Mucosa of gallbladder (tissue), 1 donor: Measurements from ENCODE around the gene NTN4. TPM values are rescaled to one million over a fixed set of nuclear protein-coding genes. Genes with fewer than 3 reads are reported as not detected.
"Not testable (repeated sequence)": the region's sequence is repeated elsewhere in the genome, so short reads cannot be mapped to it uniquely, and the experiment has no call there.

Experiments
- DNase-seq: peaks from one replicate; pipeline ENCODE4 v3.0.0-alpha.2; 2020; ENCODE audit warnings: low spot score
- total RNA-seq: library from RNA; stranded (reverse); gene quantifications from one replicate; pipeline ENCODE4 v1.2.1, GENCODE V29; 2021
- donor health status: DM: no; HTN: no; CAD: no.

The NTN4 gene
- total RNA-seq, 1 donor from 2014 or later = 35.1 TPM

GRCh38 chr12:95710386-95710785, 80.2 kb downstream of the NTN4 start:
- no peak for DNase-seq

DNA sequence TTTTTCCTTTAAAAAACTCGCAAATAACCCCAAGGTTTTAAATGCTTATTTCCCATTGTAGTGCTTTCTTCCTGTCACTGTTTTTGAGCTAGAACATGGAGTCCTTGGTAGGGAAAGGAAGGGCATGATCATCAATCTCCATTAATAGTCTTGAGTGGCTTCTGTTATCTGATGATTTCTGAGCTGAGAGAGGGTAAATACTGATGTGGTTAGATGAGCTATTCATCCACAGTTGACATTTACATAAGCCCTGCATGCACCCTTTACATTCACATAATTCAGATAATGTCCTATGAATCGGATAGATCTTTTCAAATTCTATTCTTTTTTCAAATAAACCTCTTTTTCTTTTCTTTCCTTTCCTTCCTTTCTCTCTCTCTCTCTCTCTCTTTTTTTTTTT, 81.4 kb downstream of the NTN4 start:
- no peak for DNase-seq

- DNase-seq = no peak
These were observed 85.4 kb downstream of the NTN4 start for GRCh38 chr12:95705143-95705542.

GRCh38 chr12:95703986-95704385, 86.6 kb downstream of the NTN4 start:
- DNase-seq = no peak

- no peak for DNase-seq
These were observed 88.7 kb downstream of the NTN4 start for GRCh38 chr12:95701722-95702418.

DNA sequence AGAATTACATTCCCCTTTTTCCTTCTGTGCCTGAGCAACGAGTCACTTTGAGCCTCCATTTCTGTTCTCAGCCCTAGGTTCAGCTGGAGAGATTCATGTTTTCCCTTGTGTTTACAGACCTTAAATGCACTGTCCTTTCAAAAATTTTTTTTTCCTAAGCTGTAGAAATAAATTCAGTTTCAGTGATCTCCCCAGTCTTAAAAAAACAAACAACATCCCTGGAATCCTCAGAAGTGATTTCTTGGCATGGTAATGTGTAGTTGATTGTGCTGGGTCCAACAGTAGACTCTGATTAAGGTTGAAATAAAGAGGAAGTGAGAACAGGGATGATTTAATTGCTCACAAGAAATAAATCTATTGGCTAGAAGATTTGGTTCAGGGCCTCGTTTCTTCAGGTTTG, 89.3 kb downstream of the NTN4 start:
- DNase-seq = no peak

DNA sequence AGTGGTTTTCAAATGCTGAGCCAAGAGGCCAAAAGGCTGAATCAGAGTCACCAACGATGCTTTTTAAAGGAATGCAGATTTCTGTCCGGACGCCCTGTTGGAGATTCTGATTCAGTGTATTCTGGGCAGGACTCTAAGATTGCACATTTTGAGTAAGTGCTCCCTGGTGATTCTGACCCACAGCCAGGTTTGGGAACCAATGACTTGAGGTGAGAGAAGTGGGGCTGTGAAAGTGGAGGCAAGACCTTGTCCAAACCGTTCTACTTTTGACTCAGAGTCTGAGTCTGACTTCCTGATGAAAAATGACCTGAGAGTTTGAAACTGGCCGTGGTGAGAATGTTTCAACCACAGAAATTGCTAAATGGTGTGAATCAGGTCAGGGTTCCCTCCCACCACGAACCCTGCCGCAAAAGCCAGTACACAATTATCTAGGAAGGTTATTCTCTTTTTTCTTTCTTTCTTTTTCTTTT, 90.2 kb downstream of the NTN4 start:
- DNase-seq = no peak

GRCh38 chr12:95699579-95699978, 91.0 kb downstream of the NTN4 start:
- DNase-seq = no peak

GRCh38 chr12:95694136-95694535, 96.4 kb downstream of the NTN4 start:
- DNase-seq = no peak

- DNase-seq = no peak
These were observed 96.9 kb downstream of the NTN4 start for GRCh38 chr12:95693689-95694088.

DNA sequence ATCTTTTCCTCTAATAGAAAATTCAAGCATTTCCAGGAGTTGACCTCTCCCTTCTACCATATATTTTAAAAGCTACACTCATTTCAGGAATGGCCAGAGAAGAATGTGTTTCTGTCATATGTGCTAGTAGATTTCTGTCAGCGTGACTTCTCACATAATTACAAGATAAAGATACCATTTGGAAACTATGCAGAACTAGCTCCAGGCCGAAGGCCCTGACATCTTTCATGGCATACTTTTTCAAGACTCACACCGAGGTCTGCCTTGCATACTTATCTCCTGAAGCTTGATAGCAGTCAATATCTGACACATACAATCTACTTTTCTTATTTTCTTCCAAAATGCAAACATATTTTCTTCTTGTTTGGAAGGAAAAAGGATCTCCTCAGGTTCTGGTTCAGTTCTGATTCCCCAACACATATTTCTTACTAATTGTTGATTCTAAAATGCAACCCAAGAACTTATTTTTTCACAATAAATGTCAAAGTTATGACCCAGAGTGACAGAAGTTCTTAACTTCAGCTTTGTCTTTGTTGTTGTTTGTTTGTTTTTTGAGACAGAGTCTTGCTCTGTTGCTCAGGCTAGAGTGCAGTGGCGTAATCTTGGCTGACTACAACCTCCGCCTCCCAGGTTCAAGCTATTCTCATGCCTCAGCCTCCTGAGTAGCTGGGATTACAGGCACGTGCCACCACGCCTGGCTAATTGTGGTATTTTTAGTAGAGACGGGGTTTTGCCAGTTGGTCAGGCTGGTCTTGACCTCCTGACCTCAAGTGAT, 99.5 kb downstream of the NTN4 start:
- no peak for DNase-seq

DNA sequence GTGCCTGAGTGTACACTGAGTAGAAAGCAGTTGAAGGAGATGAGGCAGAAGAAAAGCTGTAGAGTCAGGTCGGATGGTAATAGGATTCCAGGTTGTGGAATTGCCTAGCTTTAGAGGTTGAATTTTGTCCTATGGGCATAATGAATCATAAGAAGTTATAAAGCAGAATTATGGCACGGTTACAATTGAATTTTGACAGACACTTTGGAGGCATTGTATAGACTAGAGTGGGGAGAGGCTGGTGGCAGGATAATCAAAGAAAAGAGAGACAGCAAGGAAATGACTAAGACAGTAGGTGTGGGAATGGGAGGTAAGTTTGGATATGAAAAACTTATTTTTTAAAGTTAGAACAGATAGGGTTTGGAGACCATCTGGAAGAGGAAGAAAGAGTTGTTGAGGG, 102.6 kb downstream of the NTN4 start:
- DNase-seq = no peak

GRCh38 chr12:95683418-95683817, 107.1 kb downstream of the NTN4 start:
- no peak for DNase-seq

GRCh38 chr12:95681210-95681765, 109.3 kb downstream of the NTN4 start:
- no peak for DNase-seq

DNA sequence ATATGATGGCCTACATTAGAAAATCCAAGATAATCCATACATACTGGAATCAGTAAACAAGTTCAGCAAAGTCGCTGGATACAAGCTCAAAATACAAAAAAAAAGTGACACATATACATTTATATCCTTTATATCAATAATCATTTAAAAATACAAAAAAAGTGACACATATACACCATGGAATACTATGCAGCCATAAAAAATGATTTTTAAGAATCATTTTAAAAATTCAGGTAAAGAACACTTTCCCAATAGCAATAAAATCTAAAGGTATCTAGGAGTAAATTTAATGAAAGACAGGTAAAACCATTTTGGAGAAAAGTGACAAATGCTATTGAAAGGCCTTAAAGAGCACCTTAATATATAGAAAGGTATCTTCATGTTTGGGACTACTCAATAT, 111.9 kb downstream of the NTN4 start:
- no peak for DNase-seq

DNA sequence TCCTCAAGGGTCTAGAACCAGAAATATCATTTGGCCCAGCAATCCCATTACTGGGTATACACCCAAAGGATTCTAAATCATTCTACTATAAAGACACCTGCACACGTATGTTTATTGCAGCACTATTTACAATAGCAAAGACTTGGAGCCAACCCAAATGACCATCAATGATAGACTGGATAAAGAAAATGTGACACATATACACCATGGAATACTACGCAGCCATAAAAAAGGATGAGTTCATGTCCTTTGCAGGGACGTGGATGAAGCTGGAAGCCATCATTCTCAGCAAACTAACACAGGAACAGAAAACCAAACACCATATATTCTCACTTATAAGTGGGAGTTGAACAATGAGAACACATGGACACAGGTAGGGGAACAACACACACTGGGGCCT, 112.8 kb downstream of the NTN4 start:
- DNase-seq = not testable (repeated sequence)

- no peak for DNase-seq
These were observed 115.9 kb downstream of the NTN4 start for GRCh38 chr12:95674631-95675030.

DNA sequence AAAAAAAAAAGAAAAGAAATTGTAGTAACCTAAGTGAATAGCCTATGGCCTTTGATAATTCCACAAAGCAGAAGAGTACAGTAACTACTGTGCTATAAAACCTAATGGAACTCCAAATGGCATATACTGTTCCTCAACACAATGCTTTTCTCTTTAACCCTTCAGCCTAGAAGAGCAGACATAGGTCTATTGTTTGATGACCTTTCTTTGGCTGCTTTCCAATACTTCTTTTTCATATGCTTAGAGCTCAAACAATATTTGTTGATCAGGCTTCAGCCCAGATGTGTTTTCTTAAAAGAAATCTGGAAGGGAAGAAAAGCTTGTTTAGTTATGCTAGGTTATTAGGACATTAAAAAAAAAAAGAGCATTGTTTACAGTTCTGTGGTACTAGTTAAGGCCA, 116.4 kb downstream of the NTN4 start:
- no peak for DNase-seq

DNA sequence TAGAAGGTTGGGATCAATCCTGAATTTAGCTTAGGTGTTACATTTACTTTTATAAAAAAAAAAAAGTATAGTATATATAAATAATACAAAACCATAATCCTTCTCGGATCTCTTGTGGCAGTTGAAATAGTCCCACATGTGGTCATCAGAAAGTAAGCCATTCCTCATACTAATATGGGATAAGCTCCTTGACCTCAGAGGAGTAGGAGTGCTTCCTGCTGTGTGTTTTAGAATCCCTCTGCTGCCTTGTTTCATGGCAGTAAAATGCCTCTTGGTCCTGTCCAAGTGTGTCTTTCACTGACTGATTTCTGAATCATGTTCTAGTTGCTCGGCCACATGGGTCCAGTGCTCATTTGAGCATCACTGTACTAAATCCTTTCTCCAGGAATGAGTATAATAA, 117.0 kb downstream of the NTN4 start:
- no peak for DNase-seq

GRCh38 chr12:95672166-95672565, 118.4 kb downstream of the NTN4 start:
- no peak for DNase-seq

GRCh38 chr12:95671265-95671664, 119.3 kb downstream of the NTN4 start:
- no peak for DNase-seq

DNA sequence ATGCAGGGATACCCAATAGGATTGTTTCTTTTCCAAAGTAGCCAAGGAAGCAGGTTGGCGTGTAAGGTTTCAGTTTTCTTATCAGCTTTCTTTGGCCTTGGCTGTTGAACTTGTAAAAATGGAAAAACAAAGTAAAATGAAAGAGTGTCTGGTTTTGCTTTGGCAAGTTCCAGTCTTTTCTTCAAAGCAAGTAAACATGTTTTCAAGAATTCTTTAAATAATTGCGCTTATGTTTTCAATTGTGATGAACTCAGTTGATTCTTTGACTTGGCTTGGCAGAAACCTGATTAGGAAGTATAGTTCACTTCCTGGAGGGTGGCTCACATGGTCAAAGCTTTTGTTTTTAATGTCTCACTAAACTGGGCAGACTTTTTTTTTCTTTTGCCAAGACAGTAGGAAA, 127.0 kb downstream of the NTN4 start:
- DNase-seq = no peak

DNA sequence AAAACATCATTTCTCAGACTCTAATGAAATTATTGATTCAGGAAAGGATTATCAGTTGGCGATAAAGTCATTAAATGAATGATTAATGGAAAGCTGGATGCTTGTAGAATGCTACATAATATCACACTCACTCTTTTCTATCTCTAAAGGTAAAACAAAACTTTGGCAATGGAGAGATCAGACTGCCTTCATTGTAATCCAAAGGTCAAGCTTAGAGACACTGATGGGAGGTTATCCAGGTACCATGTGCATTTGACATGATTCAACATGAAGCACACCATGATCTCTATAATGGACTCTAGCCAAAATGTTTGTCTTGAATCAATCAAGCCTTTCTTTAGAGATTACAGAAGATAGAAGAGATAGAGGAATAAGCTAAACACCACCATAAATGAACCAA, 129.2 kb downstream of the NTN4 start:
- no peak for DNase-seq
